ENCODE data around the gene PTPRD.

PTPRD gene

GRCh38 chr9:9560382-9561035, 1052.3 kb downstream of the PTPRD start:
- Histone ChIP-seq H3K4me2 (ENCODE audit: low read length) (no peak overlapping the region), H3F3A (ENCODE audit: control insufficient read depth, insufficient read depth) (no peaks in the 10 kb centered on the region), H3K27me3 (ENCODE audit: control insufficient read depth, low read length) (no peaks in the 10 kb centered on the region), H3K4me3 (ENCODE audit: low read length) (no peak overlapping the region), H3K79me2 (ENCODE audit: control insufficient read depth, low read length) (no peaks in the 10 kb centered on the region), H3K9me2 (replicated peaks; ENCODE audit: control insufficient read depth, low read length) (no peaks in the 10 kb centered on the region), H3K36me3 (ENCODE audit: control insufficient read depth, low read length) (no peaks in the 10 kb centered on the region), H4K20me1 (ENCODE audit: control insufficient read depth, insufficient read depth, low read depth, low read length) (no peaks in the 10 kb centered on the region), H3K4me1 (ENCODE audit: control insufficient read depth, low read length) (no peaks in the 10 kb centered on the region), H3K27ac (ENCODE audit: low read depth, low read length) (no peak overlapping the region), H3K9me3 (ENCODE audit: control insufficient read depth, insufficient read depth, low read length) (no peaks in the 10 kb centered on the region)
- TF ChIP-seq CTCF (IDR thresholded peaks at IDR 0.05; ENCODE audit: low read depth, low read length, poor library complexity, severe bottlenecking) (no peak), EZH2phosphoT487 (IDR thresholded peaks at IDR 0.05; ENCODE audit: borderline replicate concordance, low read length) (no peak)

- H3K4me1 ChIP-seq (ENCODE audit: control insufficient read depth, low read length) = no peaks in the 10 kb centered on the region
- H3K27ac ChIP-seq (ENCODE audit: low read depth, low read length) = no peak overlapping the region
- H3K9me2 ChIP-seq (replicated peaks; ENCODE audit: control insufficient read depth, low read length) = no peaks in the 10 kb centered on the region
- no peaks in the 10 kb centered on the region for H4K20me1 ChIP-seq (ENCODE audit: control insufficient read depth, insufficient read depth, low read depth, low read length)
- no peaks in the 10 kb centered on the region for H3F3A ChIP-seq (ENCODE audit: control insufficient read depth, insufficient read depth)
- H3K27me3 ChIP-seq (ENCODE audit: control insufficient read depth, low read length) = no peaks in the 10 kb centered on the region
- no peaks in the 10 kb centered on the region for H3K9me3 ChIP-seq (ENCODE audit: control insufficient read depth, insufficient read depth, low read length)
- no peaks in the 10 kb centered on the region for H3K79me2 ChIP-seq (ENCODE audit: control insufficient read depth, low read length)
- H3K36me3 ChIP-seq (ENCODE audit: control insufficient read depth, low read length) = no peaks in the 10 kb centered on the region
- H3K4me2 ChIP-seq (ENCODE audit: low read length) = no peak overlapping the region
- H3K4me3 ChIP-seq (ENCODE audit: low read length) = no peak overlapping the region
- TF ChIP-seq CTCF (IDR thresholded peaks at IDR 0.05; ENCODE audit: low read depth, low read length, poor library complexity, severe bottlenecking) (no peak), EZH2phosphoT487 (IDR thresholded peaks at IDR 0.05; ENCODE audit: borderline replicate concordance, low read length) (no peak)
These were observed 1053.9 kb downstream of the PTPRD start for GRCh38 chr9:9558907-9559306.

- Histone ChIP-seq H3K4me3 (ENCODE audit: low read length) (no peak overlapping the region), H3K9me2 (replicated peaks; ENCODE audit: control insufficient read depth, low read length) (no peaks in the 10 kb centered on the region), H3K79me2 (ENCODE audit: control insufficient read depth, low read length) (no peaks in the 10 kb centered on the region), H3F3A (ENCODE audit: control insufficient read depth, insufficient read depth) (no peaks in the 10 kb centered on the region), H3K27me3 (ENCODE audit: control insufficient read depth, low read length) (no peaks in the 10 kb centered on the region), H3K4me2 (ENCODE audit: low read length) (no peak overlapping the region), H3K27ac (ENCODE audit: low read depth, low read length) (no peak overlapping the region), H4K20me1 (ENCODE audit: control insufficient read depth, insufficient read depth, low read depth, low read length) (no peaks in the 10 kb centered on the region), H3K9me3 (ENCODE audit: control insufficient read depth, insufficient read depth, low read length) (no peaks in the 10 kb centered on the region), H3K4me1 (ENCODE audit: control insufficient read depth, low read length) (no peaks in the 10 kb centered on the region), H3K36me3 (ENCODE audit: control insufficient read depth, low read length) (no peaks in the 10 kb centered on the region)
- TF ChIP-seq CTCF (IDR thresholded peaks at IDR 0.05; ENCODE audit: low read depth, low read length, poor library complexity, severe bottlenecking) (no peak), EZH2phosphoT487 (IDR thresholded peaks at IDR 0.05; ENCODE audit: borderline replicate concordance, low read length) (no peak)
These were observed 1054.9 kb downstream of the PTPRD start for GRCh38 chr9:9557804-9558334.

All from DOHH2 (cell line).